Heart left ventricle (tissue), 16 donors: ENCODE data around the gene RFNG. TPM values are rescaled to one million over a fixed set of nuclear protein-coding genes. Genes with fewer than 3 reads are reported as not detected.

Source experiments
- ATAC-seq, 4 donors: fragments of 200-7000 bp; cut with Tn5 transposase; one replicate each; pipeline ENCODE4 v1.9.1; 2020 to 2022; ENCODE audit warnings: moderate library complexity in 4 of 4, mild to moderate bottlenecking in 3 of 4, moderate number of reproducible peaks in 1 of 4
- DNase-seq, 5 donors: peaks; one replicate each; pipeline ENCODE4 v3.0.0-alpha.2; 2020
- H3K27ac ChIP-seq, 12 donors: fragments of 200-600 bp; sonication (generic) in 4 of 12; one replicate each; pipeline versions ENCODE4 v1.5.0 to v1.8.0; 2016 to 2022; ENCODE audit warnings: mild to moderate bottlenecking in 2 of 12
- H3K27me3 ChIP-seq, 9 donors: fragments of 200-600 bp; sonication (generic) in 2 of 9; one replicate each; pipeline versions ENCODE4 v1.5.1 to v1.8.0; 2016 to 2022; ENCODE audit warnings: mild to moderate bottlenecking in 3 of 9
- H3K36me3 ChIP-seq, 9 donors: fragments of 200-600 bp; sonication (generic) in 2 of 9; one replicate each; pipeline versions ENCODE4 v1.5.0 to v1.8.0; 2018 to 2022; ENCODE audit warnings: mild to moderate bottlenecking in 2 of 9
- H3K4me1 ChIP-seq, 12 donors: fragments of 200-600 bp; sonication (generic) in 4 of 12; one replicate each; pipeline versions ENCODE4 v1.5.0 to v1.8.0; 2016 to 2022; ENCODE audit warnings: mild to moderate bottlenecking in 3 of 12
- H3K4me3 ChIP-seq, 12 donors: fragments of 200-600 bp; sonication (generic) in 4 of 12; one replicate each; pipeline versions ENCODE4 v1.5.0 to v1.8.0; 2017 to 2022; ENCODE audit warnings: mild to moderate bottlenecking in 9 of 12, moderate library complexity in 4 of 12
- H3K9me3 ChIP-seq, 12 donors: fragments of 200-600 bp; sonication (generic) in 4 of 12; one replicate each; pipeline versions ENCODE4 v1.5.0 to v1.8.0; 2016 to 2022; ENCODE audit warnings: mild to moderate bottlenecking in 1 of 12
- CTCF ChIP-seq, 12 donors: fragments of 200-600 bp; sonication (generic) in 4 of 12; IDR thresholded peaks; one replicate each; pipeline versions ENCODE4 v1.5.0 to v1.8.0; 2018 to 2022; ENCODE audit warnings: antibody characterized with exemption in 12 of 12, mild to moderate bottlenecking in 5 of 12
- POLR2A ChIP-seq, 2 donors: fragments of 450-650 bp; IDR thresholded peaks; one replicate each; pipeline ENCODE4 v1.6.1; 2017; ENCODE audit warnings: antibody characterized with exemption in 2 of 2, mild to moderate bottlenecking in 2 of 2, moderate library complexity in 2 of 2
- WGBS, 4 donors: extraction: QIAGEN DNeasy Blood & Tissue Kit in 2 of 4; methylation state at CpG; one replicate each; pipeline versions ENCODE4 v1.1.5 to v1.1.7; 2013 to 2018; 5-methylcytosine and 5-hydroxymethylcytosine counted together
- intact Hi-C, 10 donors: fragments of 100-400 bp; cut with DNase I; formaldehyde crosslinking; loops; one replicate each; pipeline versions ENCODE4 v1.11.1 to v1.14.2; 2022
- long read RNA-seq, 3 donors: library from polyadenylated mRNA; unstranded; transcript quantifications; one replicate each; pipeline ENCODE4 v2.0.0, GENCODE V29; 2020 to 2021
- polyA plus RNA-seq, 2 donors: library from polyadenylated mRNA; stranded (reverse); fragments of 200-250 nt; gene quantifications; one replicate each; pipeline ENCODE4 v1.2.3, GENCODE V29; 2013
- total RNA-seq, 9 donors: library from RNA; depleted of rRNA in 2 of 9; stranded (reverse); fragments of >200 nt in 2 of 9; fragmentation: NEBNext Ultra II Directional in 3 of 9; extraction: Animal tissue kit (Norgen Biotek cat#: 25700) in 3 of 9; gene quantifications; one replicate each; pipeline versions ENCODE4 v1.1.0 to v1.2.4, GENCODE V29; 2016 to 2023
- donor health status: ischemic (EF 13 %, LVEDD 7.1; RV severe dilation, severe dysfunction).
- donor health status: healthy with polysubstance abuse.
- donor health status: DM: no; HTN: yes; CAD: no.
- donor health status: DM: no; HTN: no; CAD: no.
- donor health status: ischemic (EF 25% LVEDD 6.9; RV normal size, moderate dysfunction).
- donor health status: ischemic (EF 25% LVEDD 5.7; RV mildly dilated, moderate dysfunction).
- donor health status: healthy.
- donor health status: DM: yes; HTN: yes; CAD: no.
- donor health status: ischemic (EF 35%, LVEDD 5.7; RV mildly dilated, moderate dysfunction).
- donor health status: nonischemic (EF 11% LVEDD 7.7; RV severe dilation, severe dysfunction).
- donor health status: DM: yes; HTN: yes; CAD: no.
- donor health status: PGD.
- donor health status: ischemic (EF 29% LVEDD 5.4; RV normal size, mild dysfunction).
- donor health status: nonischemic (EF 23%, LVEDD 6.1; RV moderate dilation, normal function).

Gene RFNG
- total RNA-seq (10 to 100 TPM; 16.4 to 30.6 (median 20.4) TPM), polyA plus RNA-seq (10 to 100 TPM; 24.0 to 25.8 TPM)
- long read RNA-seq, donor 1, transcript RFNG-201 (8 exons, 1,828 nt), result major isoform, 19 of 36 reads
- long read RNA-seq, donor 1, partial matches to known transcripts, result 7 of 36 reads
- long read RNA-seq, donor 1, other reads (novel, unspliced or antisense), result 4 of 36 reads
- long read RNA-seq, donor 2, partial matches to known transcripts, result 6 of 8 reads
- long read RNA-seq, donor 2, other reads (novel, unspliced or antisense), result 1 of 8 reads
- long read RNA-seq, donor 3, transcript RFNG-209 (1 exons, 2,886 nt), result minor isoform, 5 of 35 reads
- long read RNA-seq, donor 3, transcript RFNG-201 (8 exons, 1,828 nt), result major isoform, 19 of 35 reads
- long read RNA-seq, donor 3, partial matches to known transcripts, result 8 of 35 reads
- long read RNA-seq, donor 3, other reads (novel, unspliced or antisense), result 3 of 35 reads

GRCh38 chr17:82051776-82052637, at the start of gene RFNG, which contains the start of gene GPS1:
Gene RFNG, minus strand, starts transcription at chr17:82051811. Its CDS starts 45 bp downstream, at chr17:82051766.
Gene GPS1, plus strand, starts transcription at chr17:82051898. Its CDS starts 34 bp downstream, at chr17:82051932.
- ATAC-seq, result peak in 3 of 4 donors; percentile 66 to 75 (median 70)
- Histone ChIP-seq H3K27me3 (no peaks in the 10 kb centered on the region), H3K4me3 (peak within 1 kb of the TSS; percentile 63 to 96 (median 82)), H3K4me1 (peaks cover 3 to 38% (median 24%) of the 10 kb centered on the region in 12 donors), H3K9me3 (no peaks in the 10 kb centered on the region), H3K27ac (peak within 1 kb of the TSS in 10 of 12 donors; percentile 38 to 72 (median 59)), H3K36me3 (peaks cover 0 to 68% (median 36%) of the 10 kb centered on the region in 9 donors)
- intact Hi-C loops, result no loop called here
- 1 to 7% (median 1%) methylated on average over 5 to 94 of the region's 94 CpGs for WGBS, 4 donors
- peak; percentile 79 to 90 (median 85) for DNase-seq
- no peak for TF ChIP-seq CTCF (IDR thresholded peaks at IDR 0.05)
- TF ChIP-seq POLR2A (IDR thresholded peaks at IDR 0.05), result peak; percentile 9 to 47

GRCh38 chr17:82101301-82101715, 49.7 kb upstream of the RFNG start:
- intact Hi-C loops, result loop anchor here in 1 of 10 donors (10.0 kb wide), 1 partner anchor 67 kb away; the partner anchor contains the start of genes DCXR and RAC3
- ATAC-seq (peak in 1 of 4 donors; percentile 11), DNase-seq (peak in 1 of 5 donors; percentile 43)
- H3K4me1 ChIP-seq, result peaks cover 0 to 57% (median 33%) of the 10 kb centered on the region in 12 donors
- no peaks in the 10 kb centered on the region for H3K9me3 ChIP-seq
- peak overlapping the region in 3 of 12 donors; percentile 20 to 34 (median 25) for H3K27ac ChIP-seq
- TF ChIP-seq POLR2A (IDR thresholded peaks at IDR 0.05) (no peak), CTCF (IDR thresholded peaks at IDR 0.05) (no peak)
- 36 to 67% (median 63%) methylated on average over 3 to 10 of the region's 10 CpGs for WGBS, 4 donors
- H3K36me3 ChIP-seq, result no peaks in the 10 kb centered on the region
- H3K4me3 ChIP-seq, result no peak overlapping the region
- no peaks in the 10 kb centered on the region for H3K27me3 ChIP-seq

GRCh38 chr17:82100502-82101298, 49.1 kb upstream of the RFNG start:
- no peak for ATAC-seq
- Histone ChIP-seq H3K9me3 (no peaks in the 10 kb centered on the region), H3K27me3 (no peaks in the 10 kb centered on the region), H3K27ac (peak overlapping the region in 2 of 12 donors; percentile 25 to 34), H3K36me3 (peaks cover 0 to 4% (median 0%) of the 10 kb centered on the region in 9 donors), H3K4me1 (peaks cover 0 to 54% (median 28%) of the 10 kb centered on the region in 12 donors), H3K4me3 (no peak overlapping the region)
- TF ChIP-seq CTCF (IDR thresholded peaks at IDR 0.05), result no peak
- TF ChIP-seq POLR2A (IDR thresholded peaks at IDR 0.05), result no peak
- DNase-seq, result peak in 1 of 5 donors; percentile 22
- WGBS, 4 donors, result 90 to 93% (median 91%) methylated on average over 20 to 35 of the region's 35 CpGs
- intact Hi-C loops, result loop anchor here in 1 of 10 donors (10.0 kb wide), 1 partner anchor 66 kb away; the partner anchor contains the start of genes DCXR and RAC3
